ENCODE results near the gene LRRN3.
"Not testable (repeated sequence)": the region's sequence is repeated elsewhere in the genome, so short reads cannot be mapped to it uniquely, and the experiment has no call there.

The LRRN3 gene

DNA sequence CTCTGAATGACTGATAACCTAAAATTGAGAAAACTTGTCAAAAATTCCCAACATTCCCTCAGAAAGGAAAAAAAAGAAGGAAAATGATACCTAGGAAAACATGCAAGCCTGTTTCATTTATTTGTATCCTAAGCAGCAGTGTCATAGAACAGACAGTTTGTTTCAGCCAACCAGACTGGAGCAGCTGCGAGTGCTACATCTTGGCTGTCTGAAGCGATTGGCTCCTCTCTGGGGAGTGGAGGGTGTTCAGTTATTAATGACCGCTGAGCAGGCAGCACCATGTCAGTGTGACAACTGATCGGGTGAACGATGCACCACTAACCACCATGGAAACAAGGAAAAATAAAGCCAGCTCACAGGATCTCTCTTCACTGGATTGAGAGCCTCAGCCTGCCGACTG lies at the start of gene LRRN3:
TSS of gene LRRN3 (plus strand) at position 282 of the 400 bp plus-strand sequence. CDS start 31,646 bp downstream, outside the sequence.
- no peak for DNase-seq
- in situ Hi-C loops (cut with MboI; ENCODE audit: low pct_unique_long_range_greater_than_20kb, low sequenced_read_pairs), result no loop called here

DNA sequence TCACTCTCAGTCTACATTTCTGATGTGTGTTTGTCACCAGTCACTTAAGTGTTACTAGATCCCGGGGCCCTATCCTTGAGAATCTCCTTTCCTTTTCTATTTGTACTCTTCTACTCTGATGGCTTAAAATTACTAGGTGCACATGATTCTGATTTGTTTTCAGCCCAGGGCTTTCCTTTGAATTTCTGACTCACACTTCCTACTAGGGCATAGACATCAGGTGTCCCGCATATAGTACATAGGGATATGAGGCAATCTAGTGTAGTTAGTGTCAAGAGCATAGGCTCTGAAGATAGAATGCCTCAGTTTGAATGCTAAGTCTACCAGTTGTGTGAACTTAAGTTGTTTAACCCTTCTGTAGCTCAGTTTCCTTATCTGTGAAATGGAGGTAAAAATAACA lies 49.4 kb upstream of the LRRN3 start:
- no peak for DNase-seq
- in situ Hi-C loops (cut with MboI; ENCODE audit: low pct_unique_long_range_greater_than_20kb, low sequenced_read_pairs), result no loop called here

DNA sequence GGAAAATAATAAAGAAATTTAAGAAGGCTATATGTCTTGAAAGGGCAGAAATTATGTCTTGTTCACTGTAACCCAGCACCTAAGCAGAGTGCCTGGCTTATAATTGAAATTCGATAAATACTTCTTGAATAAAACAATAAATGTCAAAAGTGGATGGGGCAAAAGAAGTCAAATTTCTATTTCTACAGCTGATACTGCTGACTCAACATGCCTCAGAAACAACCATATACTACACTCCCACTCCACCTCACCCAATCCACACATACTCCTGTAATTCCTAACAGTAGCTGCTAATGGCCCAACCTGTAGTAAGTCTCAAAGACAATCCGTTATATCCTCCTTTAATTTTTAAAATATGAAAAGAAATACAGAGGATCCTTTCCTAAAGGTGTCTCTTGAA lies 48.1 kb upstream of the LRRN3 start:
- DNase-seq, result no peak
- in situ Hi-C loops (cut with MboI; ENCODE audit: low pct_unique_long_range_greater_than_20kb, low sequenced_read_pairs), result no loop called here

DNA sequence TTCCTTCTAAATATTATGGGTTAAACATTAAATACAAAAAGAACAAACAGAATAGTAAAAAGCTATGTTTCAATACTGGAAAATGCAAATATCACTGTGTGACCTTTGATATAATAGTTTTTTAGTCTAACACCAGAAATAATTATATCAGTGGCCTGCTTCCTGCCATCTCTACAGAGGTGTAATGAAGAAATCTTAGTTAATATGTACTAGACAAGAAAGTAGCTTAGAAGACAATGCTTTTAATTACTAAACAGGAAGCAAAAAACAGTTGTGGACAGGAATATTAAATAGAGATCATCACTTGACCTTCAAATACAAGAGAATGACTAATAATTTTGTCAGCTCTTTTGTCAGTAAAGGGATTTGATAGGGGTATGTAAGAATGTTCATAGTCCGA lies 47.4 kb upstream of the LRRN3 start:
- DNase-seq, result no peak
- in situ Hi-C loops (cut with MboI; ENCODE audit: low pct_unique_long_range_greater_than_20kb, low sequenced_read_pairs), result no loop called here

DNA sequence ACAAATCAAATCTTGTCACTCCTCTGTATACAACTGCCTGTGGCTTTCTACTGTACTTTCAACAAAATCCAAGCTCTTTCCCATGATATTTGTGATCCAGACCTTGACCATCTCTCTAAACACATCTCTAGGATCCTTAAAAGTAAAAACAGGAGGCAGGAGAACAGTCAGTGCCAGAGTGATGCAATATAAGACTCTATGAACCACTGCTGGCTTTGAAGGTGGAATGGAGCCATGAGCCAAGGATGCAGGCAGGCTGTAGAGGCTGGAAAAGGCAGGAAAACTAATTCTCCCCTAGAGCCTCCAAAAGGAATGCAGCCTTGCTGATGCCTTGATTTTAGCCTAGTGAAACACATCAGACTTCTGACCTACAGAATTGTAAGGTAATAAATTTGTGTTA lies 45.5 kb upstream of the LRRN3 start:
- in situ Hi-C loops (cut with MboI; ENCODE audit: low pct_unique_long_range_greater_than_20kb, low sequenced_read_pairs), result no loop called here
- DNase-seq, result no peak

DNA sequence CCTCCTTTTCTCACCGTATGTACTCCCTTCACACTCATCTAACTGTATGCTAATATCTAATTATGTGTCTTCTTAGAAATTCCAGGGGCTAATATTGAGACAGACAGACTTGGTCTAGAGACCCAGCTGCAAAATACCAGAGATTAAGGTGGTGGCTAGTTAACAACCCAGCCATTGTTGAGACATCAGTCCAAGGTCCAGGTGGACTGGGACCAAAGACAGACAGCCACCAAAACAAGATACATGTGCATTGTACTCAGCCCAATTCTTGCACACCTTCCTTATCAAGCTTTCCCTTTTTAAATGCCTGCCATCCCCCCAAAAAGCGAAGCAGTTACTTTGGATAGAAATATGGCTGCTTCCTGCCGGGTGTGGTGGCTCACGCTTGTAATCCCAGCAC lies 43.3 kb upstream of the LRRN3 start:
- in situ Hi-C loops (cut with MboI; ENCODE audit: low pct_unique_long_range_greater_than_20kb, low sequenced_read_pairs), result no loop called here
- no peak for DNase-seq

DNA sequence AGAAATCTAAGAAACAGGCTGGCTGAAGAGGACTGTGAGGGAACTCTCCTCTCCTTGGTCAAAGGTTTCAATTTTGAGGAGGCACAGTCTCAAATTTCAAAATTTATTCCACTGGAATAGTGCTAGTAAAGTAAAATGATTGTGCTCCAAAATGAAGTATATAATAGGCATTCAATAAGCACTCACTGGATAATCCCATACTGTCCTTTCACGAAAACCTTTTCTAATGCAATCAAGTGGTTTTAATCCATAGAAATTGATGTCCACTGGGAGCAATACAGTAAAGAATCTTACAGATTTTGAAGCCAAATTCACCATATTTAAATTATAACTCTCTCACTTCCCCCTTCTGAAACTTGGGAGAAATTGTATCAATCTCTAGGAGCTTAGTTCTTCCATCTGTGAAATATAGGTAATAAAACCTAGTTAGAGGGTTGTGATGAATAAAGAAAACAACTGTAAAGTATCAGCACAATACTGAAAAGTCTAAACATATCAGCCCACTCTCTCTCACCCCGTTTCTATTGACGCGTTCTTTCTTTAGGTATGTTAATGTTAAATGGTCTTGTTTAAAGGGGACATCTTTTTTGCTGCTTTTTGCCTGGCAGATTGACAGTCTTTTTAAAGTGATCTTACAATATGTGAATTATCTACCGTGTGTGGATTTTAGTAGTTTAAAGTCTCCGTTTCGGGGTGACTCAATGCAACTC lies 40.8 kb upstream of the LRRN3 start:
- in situ Hi-C loops (cut with MboI; ENCODE audit: low pct_unique_long_range_greater_than_20kb, low sequenced_read_pairs), result no loop called here
- no peak for DNase-seq

DNA sequence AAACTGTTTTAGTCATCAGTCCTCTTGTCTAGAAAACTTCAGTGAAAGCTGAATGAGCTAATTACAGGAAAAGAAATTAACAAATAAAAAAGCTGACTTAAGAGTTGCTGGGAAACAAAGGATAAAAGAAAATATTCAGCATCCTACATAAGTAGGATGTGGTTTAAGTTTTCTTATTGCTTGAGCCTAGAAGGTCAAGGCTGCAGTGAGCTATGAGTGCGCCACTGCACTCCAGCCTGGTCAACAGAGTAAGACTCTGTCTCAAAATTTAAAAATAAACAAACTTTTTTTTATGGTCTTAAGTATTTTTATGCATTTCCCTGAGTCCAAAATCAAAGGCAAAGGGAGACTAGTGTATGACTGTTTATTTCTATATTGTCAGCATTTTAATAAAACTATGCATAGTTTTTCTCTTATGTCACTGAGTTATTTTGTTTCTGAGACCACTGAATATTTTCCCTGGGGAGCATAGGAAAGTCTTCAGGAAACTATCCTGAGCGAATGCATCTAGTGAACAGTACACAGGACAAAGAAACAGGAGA lies 40.0 kb upstream of the LRRN3 start:
- in situ Hi-C loops (cut with MboI; ENCODE audit: low pct_unique_long_range_greater_than_20kb, low sequenced_read_pairs), result no loop called here
- DNase-seq, result no peak

DNA sequence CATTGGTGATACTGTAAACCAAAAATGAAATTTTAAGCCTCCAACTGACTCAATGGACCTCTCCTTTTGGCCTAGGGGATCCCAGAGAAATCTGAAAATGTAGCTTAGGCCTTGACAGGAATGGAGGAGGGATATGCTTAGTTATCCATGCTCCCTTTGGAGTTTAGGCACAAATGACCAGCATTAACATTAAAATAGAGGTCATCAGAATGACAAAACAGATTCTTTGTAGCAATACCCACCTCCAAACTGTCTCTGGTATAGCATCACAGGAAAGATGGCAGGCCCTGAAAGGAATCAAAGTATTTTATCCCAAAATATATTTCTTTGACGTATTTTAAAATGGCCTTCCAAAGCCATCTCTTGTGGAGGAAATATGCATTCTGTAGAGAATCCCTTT lies 39.1 kb upstream of the LRRN3 start:
- no peak for DNase-seq
- in situ Hi-C loops (cut with MboI; ENCODE audit: low pct_unique_long_range_greater_than_20kb, low sequenced_read_pairs), result no loop called here

DNA sequence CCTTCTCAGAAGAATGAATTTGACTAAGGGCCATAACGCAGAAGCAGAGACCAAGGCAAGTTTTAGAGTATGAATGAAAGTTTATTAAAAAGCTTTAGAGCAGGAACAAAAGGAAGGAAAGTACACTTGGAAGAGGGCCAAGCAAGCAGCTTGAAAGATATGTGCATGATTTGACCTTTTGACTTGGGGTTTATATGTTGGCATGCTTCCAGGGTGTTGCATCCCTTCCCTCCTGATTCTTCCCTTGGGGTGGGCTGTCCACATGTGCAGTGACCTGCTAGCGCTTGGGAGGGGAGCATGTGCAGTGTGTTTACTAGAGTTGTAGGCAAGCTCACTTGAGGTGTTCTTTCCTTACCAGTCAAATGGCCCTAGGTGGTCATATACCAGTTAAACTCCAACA lies 37.9 kb upstream of the LRRN3 start:
- in situ Hi-C loops (cut with MboI; ENCODE audit: low pct_unique_long_range_greater_than_20kb, low sequenced_read_pairs), result no loop called here

DNA sequence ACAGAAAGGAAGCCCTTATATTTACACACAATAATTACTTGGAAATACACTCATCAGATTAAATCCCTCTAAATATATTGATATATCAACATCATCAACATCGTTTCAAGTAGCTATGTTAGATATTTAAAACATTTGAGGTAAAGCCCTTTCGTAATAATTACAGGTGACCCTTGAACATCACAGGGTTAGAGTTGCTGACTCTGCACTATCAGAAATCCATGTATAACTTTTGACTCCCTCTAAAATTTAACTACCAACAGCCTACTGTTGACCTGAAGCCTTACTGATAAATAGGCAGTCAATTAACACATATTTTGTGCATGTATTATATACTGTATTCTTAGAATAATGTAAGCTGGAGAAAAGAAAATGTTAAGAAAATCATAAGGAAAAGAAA lies 34.6 kb upstream of the LRRN3 start:
- in situ Hi-C loops (cut with MboI; ENCODE audit: low pct_unique_long_range_greater_than_20kb, low sequenced_read_pairs), result no loop called here
- no peak for DNase-seq

More for the DNA sequence above, 37.9 kb upstream of the LRRN3 start:
- no peak for DNase-seq

DNA sequence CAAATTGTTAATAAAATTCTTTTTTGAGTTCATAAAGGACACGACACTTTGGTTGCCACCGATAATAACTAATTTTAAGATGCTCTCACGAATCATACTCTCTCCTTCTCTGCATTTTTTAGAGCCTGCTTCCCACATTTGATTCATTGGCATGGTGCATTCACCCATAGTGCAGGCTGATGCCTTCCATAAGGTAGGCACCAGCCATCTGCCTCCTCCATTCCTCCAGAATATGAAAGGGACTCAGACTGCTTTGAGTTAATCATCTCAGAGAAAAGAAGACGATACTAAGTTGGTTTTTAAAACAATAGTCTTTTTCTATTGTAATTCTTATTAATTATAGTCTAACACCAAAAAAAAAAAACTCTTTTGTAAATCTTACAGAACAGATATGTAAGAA lies 33.9 kb upstream of the LRRN3 start:
- in situ Hi-C loops (cut with MboI; ENCODE audit: low pct_unique_long_range_greater_than_20kb, low sequenced_read_pairs), result no loop called here
- no peak for DNase-seq

DNA sequence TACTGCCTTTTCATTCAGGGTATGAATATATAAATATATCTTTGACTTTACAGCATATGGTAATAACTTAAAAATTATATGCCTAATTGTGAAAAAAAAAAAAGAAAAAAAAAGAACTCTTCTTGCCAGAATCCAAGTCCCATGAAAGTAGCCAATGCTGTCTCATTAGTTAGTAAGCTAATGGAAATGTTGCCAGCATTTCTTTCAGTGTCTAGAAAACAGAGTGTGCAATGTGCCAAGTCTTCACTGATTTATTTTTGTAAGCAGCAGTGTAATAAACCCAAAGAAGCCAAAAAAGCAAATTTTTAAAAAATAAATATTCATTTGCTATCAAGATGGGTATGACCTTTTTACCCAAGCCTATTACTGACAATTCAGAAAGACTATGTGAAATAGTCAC lies 31.1 kb upstream of the LRRN3 start:
- in situ Hi-C loops (cut with MboI; ENCODE audit: low pct_unique_long_range_greater_than_20kb, low sequenced_read_pairs), result no loop called here

DNA sequence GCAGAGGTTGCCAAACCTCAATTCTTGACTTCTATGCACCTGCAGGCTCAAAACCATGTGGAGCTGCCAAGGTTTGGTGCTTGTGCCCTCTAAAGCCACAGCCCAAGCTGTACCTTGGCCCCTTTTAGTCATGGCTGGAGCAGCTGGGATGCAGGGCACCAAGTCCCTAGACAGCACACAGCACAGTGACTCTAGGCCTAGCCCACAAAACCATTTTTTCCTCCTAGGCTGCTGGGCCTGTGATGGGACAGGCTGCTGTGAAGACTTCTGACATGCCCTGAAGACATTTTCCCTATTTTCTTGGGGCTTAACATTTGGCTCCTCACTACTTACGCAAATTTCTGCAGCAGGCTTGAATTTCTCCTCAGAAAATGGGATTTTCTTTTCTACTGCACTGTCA lies 27.8 kb upstream of the LRRN3 start:
- no peak for DNase-seq
- in situ Hi-C loops (cut with MboI; ENCODE audit: low pct_unique_long_range_greater_than_20kb, low sequenced_read_pairs), result no loop called here

More for the DNA sequence above, 31.1 kb upstream of the LRRN3 start:
- no peak for DNase-seq

DNA sequence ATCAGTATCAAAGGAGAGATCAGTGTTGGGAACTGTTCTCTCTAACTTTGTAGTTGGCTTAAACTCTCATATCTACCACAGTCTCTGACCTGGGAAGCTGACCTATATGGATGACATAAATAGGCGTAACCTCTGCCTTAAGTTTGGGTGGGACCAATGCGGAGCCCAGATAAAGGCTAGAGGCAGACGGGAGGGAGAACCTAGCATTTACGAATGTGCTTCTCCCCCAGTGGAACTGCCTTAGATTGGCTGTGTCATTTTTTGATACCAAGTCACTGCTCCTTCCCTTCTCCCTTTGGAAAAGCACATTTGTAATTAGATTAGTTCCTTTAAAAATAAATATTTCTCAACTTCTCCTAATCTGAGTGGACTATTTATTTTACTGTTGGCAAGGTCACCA lies 23.7 kb upstream of the LRRN3 start:
- in situ Hi-C loops (cut with MboI; ENCODE audit: low pct_unique_long_range_greater_than_20kb, low sequenced_read_pairs), result no loop called here
- DNase-seq, result no peak

DNA sequence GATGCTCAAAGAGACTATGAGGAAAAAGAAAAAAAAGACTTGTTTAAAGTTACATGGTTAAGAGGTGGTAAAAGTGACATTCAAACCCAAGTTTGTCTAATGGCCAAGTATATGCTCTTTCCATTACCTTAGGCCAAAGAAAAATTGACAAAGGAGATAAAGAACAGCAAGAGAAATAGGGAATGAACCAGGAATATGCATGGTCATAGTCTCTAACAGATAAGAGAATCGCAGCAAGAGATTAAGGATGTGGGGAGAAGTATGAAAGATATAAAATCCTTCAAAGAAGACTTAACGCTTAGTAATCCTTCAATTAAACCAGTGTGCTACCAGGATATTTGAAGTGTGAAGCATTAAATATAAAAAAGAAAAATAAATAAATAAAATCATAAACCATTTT lies 23.2 kb upstream of the LRRN3 start:
- in situ Hi-C loops (cut with MboI; ENCODE audit: low pct_unique_long_range_greater_than_20kb, low sequenced_read_pairs), result no loop called here

DNA sequence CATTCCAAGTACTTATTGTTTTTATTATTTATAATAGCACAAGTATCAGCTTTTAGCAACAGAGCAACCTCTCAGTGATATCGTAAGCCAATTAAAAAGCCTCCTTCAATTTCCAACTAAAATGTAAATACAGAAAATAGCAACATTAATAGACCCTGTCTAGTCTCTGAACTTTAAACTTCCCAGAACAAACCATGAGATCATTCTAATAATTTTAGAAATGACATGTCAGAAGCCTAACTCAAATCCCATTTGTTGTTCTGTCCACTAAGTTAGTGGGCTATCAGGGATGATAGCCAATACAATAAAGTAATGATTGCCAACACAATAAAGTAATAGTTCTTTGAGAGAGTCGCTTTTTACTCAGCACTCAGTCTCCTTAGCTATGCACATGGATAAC lies 22.3 kb upstream of the LRRN3 start:
- in situ Hi-C loops (cut with MboI; ENCODE audit: low pct_unique_long_range_greater_than_20kb, low sequenced_read_pairs), result no loop called here
- no peak for DNase-seq

More for the DNA sequence above, 23.2 kb upstream of the LRRN3 start:
- DNase-seq, result no peak

DNA sequence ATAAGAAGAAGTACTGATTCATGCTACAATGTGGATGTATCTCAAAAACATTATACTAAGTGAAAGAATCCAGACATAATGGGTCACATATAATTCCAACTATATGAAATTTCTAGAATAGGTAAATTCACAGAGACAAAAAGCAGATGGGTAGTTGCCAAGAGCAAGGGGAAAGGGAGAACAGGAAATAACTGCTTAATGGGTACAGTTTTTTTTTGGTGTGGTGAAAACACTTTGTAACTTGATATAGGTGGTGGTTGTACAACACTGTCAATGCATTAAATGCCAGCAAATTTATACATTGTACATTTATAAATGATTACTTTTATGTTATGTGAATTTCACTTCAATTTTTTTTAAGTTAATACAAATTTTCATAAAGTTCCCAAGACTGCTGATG lies 19.4 kb upstream of the LRRN3 start:
- in situ Hi-C loops (cut with MboI; ENCODE audit: low pct_unique_long_range_greater_than_20kb, low sequenced_read_pairs), result no loop called here
- DNase-seq, result no peak

DNA sequence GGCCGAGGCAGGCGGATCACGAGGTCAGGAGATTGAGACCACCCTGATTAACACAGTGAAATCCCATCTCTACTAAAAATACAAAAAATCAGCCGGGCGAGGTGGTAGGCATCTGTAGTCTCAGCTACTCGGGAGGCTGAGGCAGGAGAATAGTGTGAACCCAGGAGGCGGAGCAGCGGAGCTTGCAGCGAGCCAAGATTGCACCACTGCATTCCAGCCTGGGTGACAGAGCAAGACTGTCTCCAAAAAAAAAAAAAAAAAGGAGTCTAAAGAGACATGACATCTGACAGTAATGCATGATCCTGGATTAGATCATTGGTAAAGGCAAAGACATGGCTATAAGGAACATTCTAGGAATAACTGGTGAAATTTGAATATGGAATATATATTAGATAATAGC lies 18.3 kb upstream of the LRRN3 start:
- DNase-seq; in situ Hi-C loops (cut with MboI; ENCODE audit: low pct_unique_long_range_greater_than_20kb, low sequenced_read_pairs): not testable (repeated sequence)

DNA sequence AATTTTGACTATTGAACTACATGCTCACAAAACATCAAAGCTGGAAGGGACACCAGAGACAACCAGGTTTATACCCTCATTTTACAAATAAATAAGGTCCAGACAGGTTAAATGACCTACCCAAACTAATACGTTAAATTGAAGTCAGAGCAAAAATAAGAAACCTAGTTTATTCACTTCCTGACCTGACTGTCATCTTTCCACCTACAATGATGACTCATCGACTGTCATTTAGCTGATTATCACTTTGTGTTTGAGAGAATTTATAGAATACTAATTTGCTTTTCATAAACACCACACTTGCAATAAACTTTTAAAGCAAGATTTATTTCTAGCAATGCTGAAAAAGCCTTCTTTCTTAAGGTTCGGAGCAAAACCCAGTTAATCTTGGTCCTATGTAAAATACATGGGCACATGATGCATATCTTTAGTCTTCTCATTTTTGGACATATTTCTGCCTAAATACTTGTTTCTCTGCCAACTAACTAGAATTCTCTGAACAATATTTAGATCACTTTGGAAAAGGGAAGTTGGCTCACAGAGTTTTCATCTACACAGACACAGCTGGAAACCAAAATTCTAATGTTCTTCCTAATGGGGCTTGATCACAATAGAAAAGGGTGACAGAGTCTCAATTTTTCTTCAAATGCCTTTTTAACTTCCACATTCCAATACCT lies 16.7 kb upstream of the LRRN3 start:
- peak; percentile 63 for DNase-seq
- in situ Hi-C loops (cut with MboI; ENCODE audit: low pct_unique_long_range_greater_than_20kb, low sequenced_read_pairs), result no loop called here

DNA sequence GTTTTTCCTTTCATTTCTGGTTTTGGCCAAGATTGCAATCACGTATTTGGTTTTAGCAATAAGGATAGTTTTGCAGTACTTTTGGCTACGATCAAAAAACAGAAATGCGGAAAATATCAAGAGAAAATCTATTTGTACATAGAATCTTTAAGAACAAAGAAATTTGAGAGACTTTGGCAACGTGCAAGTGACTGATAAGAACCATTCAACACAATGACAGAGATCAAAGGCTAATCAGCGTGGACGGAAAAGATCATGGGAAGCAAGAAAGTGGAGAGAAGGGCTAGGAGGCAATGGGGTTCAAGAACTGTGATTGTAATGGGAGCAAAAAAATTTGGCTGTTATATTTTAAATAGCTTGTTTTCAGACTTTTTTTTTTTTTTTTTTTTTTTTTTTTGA lies 16.2 kb upstream of the LRRN3 start:
- in situ Hi-C loops (cut with MboI; ENCODE audit: low pct_unique_long_range_greater_than_20kb, low sequenced_read_pairs), result no loop called here
- DNase-seq, result no peak

All from KBM-7 (cell line).